ENCODE measurements around the gene PARD3. TPM values are rescaled to one million over a fixed set of nuclear protein-coding genes. Genes with fewer than 3 reads are reported as not detected.
A peak's percentile ranks its signal among the peaks of the same experiment; 100 is the strongest.
"Not testable (repeated sequence)": the region's sequence is repeated elsewhere in the genome, so short reads cannot be mapped to it uniquely, and the experiment has no call there.

Gene PARD3
- total RNA-seq, 1 experiment from 2014 or later, result 154 TPM

DNA sequence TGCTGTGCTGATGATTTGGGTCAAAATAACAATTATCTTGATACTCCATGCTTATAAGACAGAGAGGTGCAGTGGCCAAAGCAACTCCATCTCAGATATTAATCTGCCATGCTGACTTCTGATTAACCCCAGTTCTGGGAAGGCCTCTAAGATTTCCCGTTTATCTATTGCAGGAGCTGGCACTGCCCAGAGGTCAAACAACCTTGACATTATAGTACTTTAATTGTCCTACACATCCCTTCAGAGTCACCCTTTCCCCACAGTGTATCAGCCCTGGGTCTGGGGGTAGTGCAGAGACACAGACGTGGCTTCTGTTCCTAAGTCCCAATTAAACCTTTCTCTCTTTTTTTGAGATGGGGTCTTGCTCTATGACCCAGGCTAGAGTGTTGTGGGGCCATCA is 63.8 kb downstream of the PARD3 start:
- Histone ChIP-seq H3K9me2 (replicated peaks; ENCODE audit: low read length) (no peaks in the 10 kb centered on the region), H3K27me3 (ENCODE audit: low read length) (no peaks in the 10 kb centered on the region), H3K4me3 (ENCODE audit: low read length) (no peak overlapping the region), H3K27ac (ENCODE audit: low read length) (no peak overlapping the region), H3K4me2 (ENCODE audit: low read length) (no peak overlapping the region), H3K9ac (ENCODE audit: low read length) (no peak overlapping the region), H3K79me2 (ENCODE audit: low read length) (peaks cover 93% of the 10 kb centered on the region), H4K20me1 (ENCODE audit: low read length) (peaks cover 6% of the 10 kb centered on the region; the same call in 1 of the 2 replicates), H3F3A (ENCODE audit: low read length, unreplicated experiment) (no peaks in the 10 kb centered on the region), H3K9me3 (ENCODE audit: low read length) (no peaks in the 10 kb centered on the region), H2AFZ (ENCODE audit: low read length) (no peak overlapping the region), H3K36me3 (ENCODE audit: low read depth, low read length) (no peaks in the 10 kb centered on the region), H3K4me1 (ENCODE audit: insufficient read depth, low read length) (no peaks in the 10 kb centered on the region; the same call in 1 of the 2 replicates)
- no peak for TF ChIP-seq EZH2 (IDR thresholded peaks at IDR 0.05; ENCODE audit: low read length, unreplicated experiment)
- TF ChIP-seq, protein P1, sequence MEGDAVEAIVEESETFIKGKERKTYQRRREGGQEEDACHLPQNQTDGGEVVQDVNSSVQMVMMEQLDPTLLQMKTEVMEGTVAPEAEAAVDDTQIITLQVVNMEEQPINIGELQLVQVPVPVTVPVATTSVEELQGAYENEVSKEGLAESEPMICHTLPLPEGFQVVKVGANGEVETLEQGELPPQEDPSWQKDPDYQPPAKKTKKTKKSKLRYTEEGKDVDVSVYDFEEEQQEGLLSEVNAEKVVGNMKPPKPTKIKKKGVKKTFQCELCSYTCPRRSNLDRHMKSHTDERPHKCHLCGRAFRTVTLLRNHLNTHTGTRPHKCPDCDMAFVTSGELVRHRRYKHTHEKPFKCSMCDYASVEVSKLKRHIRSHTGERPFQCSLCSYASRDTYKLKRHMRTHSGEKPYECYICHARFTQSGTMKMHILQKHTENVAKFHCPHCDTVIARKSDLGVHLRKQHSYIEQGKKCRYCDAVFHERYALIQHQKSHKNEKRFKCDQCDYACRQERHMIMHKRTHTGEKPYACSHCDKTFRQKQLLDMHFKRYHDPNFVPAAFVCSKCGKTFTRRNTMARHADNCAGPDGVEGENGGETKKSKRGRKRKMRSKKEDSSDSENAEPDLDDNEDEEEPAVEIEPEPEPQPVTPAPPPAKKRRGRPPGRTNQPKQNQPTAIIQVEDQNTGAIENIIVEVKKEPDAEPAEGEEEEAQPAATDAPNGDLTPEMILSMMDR (conservative IDR thresholded peaks at IDR 0.05; ENCODE audit: low read depth, low read length), result no peak
- TF ChIP-seq EZH2phosphoT487 (IDR thresholded peaks at IDR 0.05; ENCODE audit: borderline replicate concordance, low read length), result no peak
- intact Hi-C loops (cut with micrococcal nuclease), result no loop called here
- BruUV-seq (replicated peaks), result no TSS peak
- ChIA-PET CTCF (no interaction called here), POLR2A (ENCODE audit: unreplicated experiment) (no interaction called here)
- no peak for ATAC-seq
- DNase-seq, result no peak

- H3K27me3 ChIP-seq (ENCODE audit: low read length); H3K27ac ChIP-seq (ENCODE audit: low read length); H3F3A ChIP-seq (ENCODE audit: low read length, unreplicated experiment); H2AFZ ChIP-seq (ENCODE audit: low read length); DNase-seq; H3K4me1 ChIP-seq (ENCODE audit: insufficient read depth, low read length); H3K4me2 ChIP-seq (ENCODE audit: low read length); H4K20me1 ChIP-seq (ENCODE audit: low read length); BruUV-seq (replicated peaks); H3K4me3 ChIP-seq (ENCODE audit: low read length); H3K9ac ChIP-seq (ENCODE audit: low read length); H3K9me3 ChIP-seq (ENCODE audit: low read length); intact Hi-C loops (cut with micrococcal nuclease); POLR2A ChIA-PET (ENCODE audit: unreplicated experiment); H3K9me2 ChIP-seq (replicated peaks; ENCODE audit: low read length); H3K36me3 ChIP-seq (ENCODE audit: low read depth, low read length); CTCF ChIA-PET: not testable (repeated sequence)
- H3K79me2 ChIP-seq (ENCODE audit: low read length), result peaks cover 92% of the 10 kb centered on the region
- peak; percentile 25; the same call in 1 of the 2 replicates for ATAC-seq
Measured at GRCh38 chr10:34750795-34751194, 64.3 kb downstream of the PARD3 start.

GRCh38 chr10:34748767-34749166 is 66.3 kb downstream of the PARD3 start:
- Histone ChIP-seq H3K79me2 (ENCODE audit: low read length) (peaks cover 90% of the 10 kb centered on the region), H3F3A (ENCODE audit: low read length, unreplicated experiment) (no peaks in the 10 kb centered on the region), H3K9me3 (ENCODE audit: low read length) (no peaks in the 10 kb centered on the region), H4K20me1 (ENCODE audit: low read length) (peaks cover 7% of the 10 kb centered on the region; the same call in 1 of the 2 replicates), H3K27me3 (ENCODE audit: low read length) (no peaks in the 10 kb centered on the region), H3K9me2 (replicated peaks; ENCODE audit: low read length) (no peaks in the 10 kb centered on the region), H3K4me1 (ENCODE audit: insufficient read depth, low read length) (peaks cover 3% of the 10 kb centered on the region; the same call in 1 of the 2 replicates), H3K9ac (ENCODE audit: low read length) (no peak overlapping the region), H3K4me3 (ENCODE audit: low read length) (no peak overlapping the region), H3K27ac (ENCODE audit: low read length) (no peak overlapping the region), H3K36me3 (ENCODE audit: low read depth, low read length) (no peaks in the 10 kb centered on the region), H3K4me2 (ENCODE audit: low read length) (no peak overlapping the region), H2AFZ (ENCODE audit: low read length) (no peak overlapping the region)
- ATAC-seq, result no peak
- TF ChIP-seq, protein P1 (conservative IDR thresholded peaks at IDR 0.05; ENCODE audit: low read depth, low read length), result no peak
- TF ChIP-seq EZH2phosphoT487 (IDR thresholded peaks at IDR 0.05; ENCODE audit: borderline replicate concordance, low read length), result no peak
- no peak for TF ChIP-seq EZH2 (IDR thresholded peaks at IDR 0.05; ENCODE audit: low read length, unreplicated experiment)
- POLR2A ChIA-PET (ENCODE audit: unreplicated experiment), result no interaction called here
- no TSS peak for BruUV-seq (replicated peaks)
- intact Hi-C loops (cut with micrococcal nuclease), result no loop called here
- DNase-seq, result no peak
- CTCF ChIA-PET, result no interaction called here
